ENCODE data around the gene TSHZ2. TPM values are rescaled to one million over a fixed set of nuclear protein-coding genes. Genes with fewer than 3 reads are reported as not detected.

Gene TSHZ2
- total RNA-seq, 1 donor from 2014 or later = 1.2 TPM

- Histone ChIP-seq H3K9me3 (ENCODE audit: insufficient read depth, low read depth, low read length) (no peaks in the 10 kb centered on the region), H3K79me2 (ENCODE audit: insufficient read depth, low read length) (no peaks in the 10 kb centered on the region), H3K27me3 (ENCODE audit: insufficient read depth, low read length) (no peaks in the 10 kb centered on the region), H3K36me3 (ENCODE audit: insufficient read depth, low read length) (no peaks in the 10 kb centered on the region), H2AFZ (ENCODE audit: low read depth, low read length) (no peak overlapping the region), H3K4me2 (ENCODE audit: low read length) (no peak overlapping the region), H3K4me1 (ENCODE audit: insufficient read depth, low read length) (no peaks in the 10 kb centered on the region), H3K9ac (ENCODE audit: low read length) (no peak overlapping the region), H3K27ac (ENCODE audit: low read depth, low read length) (no peak overlapping the region), H4K20me1 (ENCODE audit: insufficient read depth, low read length) (no peaks in the 10 kb centered on the region), H3K4me3 (ENCODE audit: insufficient read depth, low read depth, low read length) (no peak overlapping the region)
- peaks cover 3% of the 10 kb centered on the region for H3K27me3 Mint-ChIP-seq (ENCODE audit: low read depth, unreplicated experiment)
- TF ChIP-seq CTCF (IDR thresholded peaks at IDR 0.05; ENCODE audit: insufficient read depth, low read depth, low read length) (no peak), EZH2 (IDR thresholded peaks at IDR 0.05; ENCODE audit: insufficient read depth, low read length) (no peak)
- DNase-seq (ENCODE audit: low read depth) (no peak), FAIRE-seq (no peak)
- H3K27ac Mint-ChIP-seq (ENCODE audit: unreplicated experiment) = no peak overlapping the region
- H3K9me3 Mint-ChIP-seq (ENCODE audit: unreplicated experiment) = no peaks in the 10 kb centered on the region
- H3K4me3 Mint-ChIP-seq (ENCODE audit: unreplicated experiment) = no peak overlapping the region
- no peaks in the 10 kb centered on the region for H3K4me1 Mint-ChIP-seq (ENCODE audit: low read depth, unreplicated experiment)
- no peaks in the 10 kb centered on the region for H3K36me3 Mint-ChIP-seq (ENCODE audit: low read depth, unreplicated experiment)
Measured at GRCh38 chr20:53091789-53092188, 119.6 kb downstream of the TSHZ2 start.

GRCh38 chr20:53092772-53093300 is 120.7 kb downstream of the TSHZ2 start:
- Mint-ChIP-seq H3K9me3 (ENCODE audit: unreplicated experiment) (no peaks in the 10 kb centered on the region), H3K27me3 (ENCODE audit: low read depth, unreplicated experiment) (peaks cover 3% of the 10 kb centered on the region), H3K27ac (ENCODE audit: unreplicated experiment) (no peak overlapping the region), H3K36me3 (ENCODE audit: low read depth, unreplicated experiment) (no peaks in the 10 kb centered on the region), H3K4me3 (ENCODE audit: unreplicated experiment) (no peak overlapping the region), H3K4me1 (ENCODE audit: low read depth, unreplicated experiment) (no peaks in the 10 kb centered on the region)
- no peaks in the 10 kb centered on the region for H3K27me3 ChIP-seq (ENCODE audit: insufficient read depth, low read length)
- no peak for DNase-seq (ENCODE audit: low read depth)
- TF ChIP-seq CTCF (IDR thresholded peaks at IDR 0.05; ENCODE audit: insufficient read depth, low read depth, low read length) (no peak), EZH2 (IDR thresholded peaks at IDR 0.05; ENCODE audit: insufficient read depth, low read length) (no peak)
- H3K27ac ChIP-seq (ENCODE audit: low read depth, low read length) = no peak overlapping the region
- H3K4me2 ChIP-seq (ENCODE audit: low read length) = no peak overlapping the region
- no peaks in the 10 kb centered on the region for H3K79me2 ChIP-seq (ENCODE audit: insufficient read depth, low read length)
- FAIRE-seq = no peak
- no peak overlapping the region for H2AFZ ChIP-seq (ENCODE audit: low read depth, low read length)
- H3K36me3 ChIP-seq (ENCODE audit: insufficient read depth, low read length) = no peaks in the 10 kb centered on the region
- H3K9me3 ChIP-seq (ENCODE audit: insufficient read depth, low read depth, low read length) = no peaks in the 10 kb centered on the region
- no peak overlapping the region for H3K9ac ChIP-seq (ENCODE audit: low read length)
- H3K4me1 ChIP-seq (ENCODE audit: insufficient read depth, low read length) = no peaks in the 10 kb centered on the region
- H4K20me1 ChIP-seq (ENCODE audit: insufficient read depth, low read length) = no peaks in the 10 kb centered on the region
- H3K4me3 ChIP-seq (ENCODE audit: insufficient read depth, low read depth, low read length) = no peak overlapping the region

GRCh38 chr20:53097371-53097770 is 125.2 kb downstream of the TSHZ2 start:
- Histone ChIP-seq H3K27me3 (ENCODE audit: insufficient read depth, low read length) (no peaks in the 10 kb centered on the region), H3K9me3 (ENCODE audit: insufficient read depth, low read depth, low read length) (no peaks in the 10 kb centered on the region), H3K79me2 (ENCODE audit: insufficient read depth, low read length) (no peaks in the 10 kb centered on the region), H3K4me2 (ENCODE audit: low read length) (no peak overlapping the region), H4K20me1 (ENCODE audit: insufficient read depth, low read length) (no peaks in the 10 kb centered on the region), H3K9ac (ENCODE audit: low read length) (no peak overlapping the region), H3K27ac (ENCODE audit: low read depth, low read length) (no peak overlapping the region), H3K4me3 (ENCODE audit: insufficient read depth, low read depth, low read length) (no peak overlapping the region), H3K36me3 (ENCODE audit: insufficient read depth, low read length) (no peaks in the 10 kb centered on the region), H2AFZ (ENCODE audit: low read depth, low read length) (no peak overlapping the region), H3K4me1 (ENCODE audit: insufficient read depth, low read length) (peaks cover 5% of the 10 kb centered on the region)
- no peak for TF ChIP-seq EZH2 (IDR thresholded peaks at IDR 0.05; ENCODE audit: insufficient read depth, low read length)
- no peak for TF ChIP-seq CTCF (IDR thresholded peaks at IDR 0.05; ENCODE audit: insufficient read depth, low read depth, low read length)
- Mint-ChIP-seq H3K4me3 (ENCODE audit: unreplicated experiment) (no peak overlapping the region), H3K9me3 (ENCODE audit: unreplicated experiment) (peaks cover 5% of the 10 kb centered on the region), H3K27me3 (ENCODE audit: low read depth, unreplicated experiment) (no peaks in the 10 kb centered on the region), H3K36me3 (ENCODE audit: low read depth, unreplicated experiment) (no peaks in the 10 kb centered on the region), H3K27ac (ENCODE audit: unreplicated experiment) (no peak overlapping the region), H3K4me1 (ENCODE audit: low read depth, unreplicated experiment) (no peaks in the 10 kb centered on the region)
- DNase-seq (ENCODE audit: low read depth) = no peak
- FAIRE-seq = no peak

Measured in astrocyte (in vitro differentiated cells and primary cell).